Measurements from ENCODE around the gene SPATA9. TPM values are rescaled to one million over a fixed set of nuclear protein-coding genes. Genes with fewer than 3 reads are reported as not detected.

Gene SPATA9, protein sequence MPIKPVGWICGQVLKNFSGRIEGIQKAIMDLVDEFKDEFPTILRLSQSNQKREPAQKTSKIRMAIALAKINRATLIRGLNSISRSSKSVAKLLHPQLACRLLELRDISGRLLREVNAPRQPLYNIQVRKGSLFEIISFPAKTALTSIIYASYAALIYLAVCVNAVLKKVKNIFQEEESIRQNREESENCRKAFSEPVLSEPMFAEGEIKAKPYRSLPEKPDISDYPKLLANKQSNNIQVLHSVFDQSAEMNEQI
- under 0.01 TPM for total RNA-seq

DNA sequence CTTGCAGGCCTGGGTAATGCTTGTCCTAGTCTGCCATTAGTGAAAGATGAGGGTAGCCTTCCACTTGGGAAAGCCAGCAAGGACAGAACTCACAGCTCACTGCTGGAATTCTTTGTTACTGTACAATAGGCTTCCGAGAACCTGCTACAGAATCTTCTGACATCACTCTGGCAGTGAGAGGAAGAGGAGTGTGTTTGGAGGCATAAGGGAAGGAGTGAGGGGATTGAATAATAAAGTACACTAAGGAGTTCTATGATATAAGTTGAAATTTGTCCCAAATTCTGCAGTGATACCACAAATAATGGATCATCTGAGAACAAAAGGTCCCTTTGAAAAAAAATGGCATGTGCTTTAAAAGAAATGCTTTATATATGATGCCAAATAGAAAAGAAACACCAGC is at the start of gene SPATA9:
Gene SPATA9 (minus strand): TSS at position 101 of the 400 bp plus-strand sequence. CDS start 137 bp downstream, outside the sequence.
- no peak for DNase-seq (ENCODE audit: low read depth in 2 of 3, low spot score in 2 of 3)

GRCh38 chr5:95731571-95732554 is 49.1 kb upstream of the SPATA9 start:
- DNase-seq (ENCODE audit: low read depth in 2 of 3, low spot score in 2 of 3), result peak in 2 of 3 donors; percentile 17 to 44

GRCh38 chr5:95730730-95731570 is 48.2 kb upstream of the SPATA9 start, which contains the start of gene RHOBTB3:
RHOBTB3 (plus strand) TSS chr5:95731336; CDS start chr5:95731683, 347 bp downstream.
- peak in 2 of 3 donors; percentile 72 to 76 for DNase-seq (ENCODE audit: low read depth in 2 of 3, low spot score in 2 of 3)

- DNase-seq (ENCODE audit: low read depth in 2 of 3, low spot score in 2 of 3), result no peak
Measured at GRCh38 chr5:95730011-95730700, 47.4 kb upstream of the SPATA9 start.

- DNase-seq (ENCODE audit: low read depth in 2 of 3, low spot score in 2 of 3), result no peak
Measured at GRCh38 chr5:95729115-95730010, 46.6 kb upstream of the SPATA9 start.

GRCh38 chr5:95728494-95729114 is 45.8 kb upstream of the SPATA9 start:
- peak in 1 of 3 donors; percentile 23 for DNase-seq (ENCODE audit: low read depth in 2 of 3, low spot score in 2 of 3)

GRCh38 chr5:95727764-95728191 is 45.0 kb upstream of the SPATA9 start:
- no peak for DNase-seq (ENCODE audit: low read depth in 2 of 3, low spot score in 2 of 3)

DNA sequence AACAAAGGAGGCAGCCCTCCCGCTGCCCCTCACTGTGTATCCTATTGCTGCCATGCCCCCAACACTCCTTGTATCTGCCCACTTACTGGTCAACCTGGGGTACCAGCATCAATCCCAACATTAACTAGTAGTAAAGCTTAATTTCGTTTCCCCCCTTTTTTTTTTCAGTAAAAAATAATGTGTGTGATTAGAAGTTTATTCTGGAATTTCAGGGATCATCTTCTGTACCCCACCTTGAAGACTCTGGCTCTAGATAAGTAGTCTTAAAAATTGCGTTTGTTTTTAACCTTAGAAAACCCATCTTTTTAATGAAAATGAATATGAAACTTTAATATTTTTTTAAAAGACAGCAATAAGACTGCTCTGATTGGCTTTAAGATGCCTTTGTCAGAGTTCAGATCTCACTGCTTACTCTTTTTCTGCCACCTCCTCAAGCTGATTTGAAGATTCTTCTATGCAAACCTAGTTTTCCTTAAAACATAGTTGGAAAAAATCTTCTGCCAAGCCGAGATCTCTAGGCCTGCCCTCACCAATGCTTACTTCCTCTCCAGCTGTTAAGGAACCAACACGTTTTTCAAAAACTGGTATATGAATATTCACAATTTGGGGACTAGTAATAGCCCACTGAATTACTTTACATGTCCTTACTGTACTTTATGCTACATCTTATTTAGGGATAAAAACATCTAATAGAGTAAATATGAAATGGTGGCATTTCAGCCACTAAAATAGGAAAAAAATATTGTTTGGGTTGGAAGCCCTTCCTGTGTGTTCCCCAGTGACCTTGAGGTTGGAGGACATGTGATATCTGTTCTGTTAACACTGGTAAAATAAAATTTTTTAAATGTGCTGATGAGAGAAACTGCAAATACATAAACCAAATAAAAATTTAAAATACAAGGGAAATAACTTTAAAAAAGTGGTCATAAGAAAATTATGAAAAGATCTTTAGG is 44.3 kb upstream of the SPATA9 start:
- DNase-seq (ENCODE audit: low read depth in 2 of 3, low spot score in 2 of 3), result no peak

GRCh38 chr5:95725937-95726810 is 43.4 kb upstream of the SPATA9 start:
- no peak for DNase-seq (ENCODE audit: low read depth in 2 of 3, low spot score in 2 of 3)

- DNase-seq (ENCODE audit: low read depth in 2 of 3, low spot score in 2 of 3), result peak in 1 of 3 donors; percentile 19
Measured at GRCh38 chr5:95725071-95725820, 42.5 kb upstream of the SPATA9 start.

DNA sequence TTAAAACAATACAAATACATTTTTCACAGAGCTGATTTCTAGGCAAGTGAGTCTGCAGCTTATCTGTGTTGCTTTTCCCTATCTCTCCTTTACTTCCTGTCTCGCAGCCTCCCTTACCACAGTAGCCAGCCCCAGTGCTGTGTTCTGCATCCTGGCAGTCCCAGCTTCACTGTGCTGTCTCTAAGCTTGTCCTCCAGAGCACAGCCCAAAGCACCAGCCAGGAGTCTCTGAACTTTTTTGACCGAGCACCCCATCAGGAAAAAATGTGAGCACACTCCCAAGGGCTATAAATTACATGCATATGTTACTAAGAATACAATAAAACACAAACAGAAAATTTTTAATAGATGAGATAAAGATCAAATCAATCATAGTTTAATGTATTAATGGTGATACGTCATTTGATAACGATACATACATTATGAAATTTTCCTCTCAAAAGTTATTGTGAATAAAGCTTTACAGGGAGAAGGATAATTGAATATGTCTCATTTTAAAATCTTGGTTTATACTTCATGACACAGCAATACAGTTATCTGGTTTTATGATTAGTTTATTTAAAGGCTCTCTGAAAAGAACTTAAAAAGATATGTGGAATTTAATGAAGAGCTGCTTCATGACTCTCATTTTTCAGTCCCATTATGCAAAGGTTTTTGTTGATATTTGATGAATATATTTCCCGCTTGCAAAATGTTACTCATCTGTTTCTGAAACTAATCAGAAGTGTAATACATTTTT is 41.0 kb upstream of the SPATA9 start:
- DNase-seq (ENCODE audit: low read depth in 2 of 3, low spot score in 2 of 3), result no peak

DNA sequence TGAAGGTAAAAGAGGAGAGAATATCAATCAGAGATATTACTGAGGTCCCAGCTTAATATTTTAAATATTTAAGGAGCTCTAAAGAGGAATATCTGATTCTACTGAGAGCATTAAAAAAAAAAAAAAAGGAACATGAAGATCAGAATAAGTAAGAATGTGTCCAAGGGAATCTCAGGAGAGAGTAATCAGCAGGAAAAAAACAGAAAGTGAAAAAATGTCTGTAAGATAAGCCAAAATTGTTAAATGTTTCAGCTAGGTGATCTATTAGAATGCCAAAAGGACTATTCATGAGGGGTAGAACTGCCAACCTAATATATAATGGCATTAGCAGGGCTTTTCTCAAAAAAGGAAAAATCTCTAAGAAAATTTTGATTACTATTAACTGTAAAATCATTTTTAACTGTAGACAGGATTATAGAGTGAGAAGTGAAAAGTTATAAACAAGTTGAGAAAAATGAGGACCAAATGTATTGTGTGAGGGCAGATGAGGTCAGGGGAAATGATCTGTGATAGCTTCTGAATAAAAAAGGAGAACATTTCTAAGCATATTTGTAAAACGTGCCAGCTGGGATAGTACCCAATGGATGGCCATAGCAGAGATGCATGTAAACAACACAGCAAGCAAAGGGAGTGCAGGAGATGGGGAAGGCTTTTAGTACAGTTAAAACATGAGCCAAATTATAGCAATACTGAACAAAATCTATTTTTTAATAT is 38.9 kb upstream of the SPATA9 start:
- no peak for DNase-seq (ENCODE audit: low read depth in 2 of 3, low spot score in 2 of 3)

- DNase-seq (ENCODE audit: low read depth in 2 of 3, low spot score in 2 of 3), result no peak
Measured at GRCh38 chr5:95720094-95720786, 37.4 kb upstream of the SPATA9 start.

GRCh38 chr5:95718738-95719137 is 35.9 kb upstream of the SPATA9 start:
- DNase-seq (ENCODE audit: low read depth in 2 of 3, low spot score in 2 of 3), result no peak

All from hematopoietic multipotent progenitor cell (in vitro differentiated cells).